Measurements from ENCODE around the gene EVA1C. TPM values are rescaled to one million over a fixed set of nuclear protein-coding genes. Genes with fewer than 3 reads are reported as not detected.

EVA1C gene
- total RNA-seq, 4 donors from 2014 or later = 22.4 to 35.1 (median 30.3) TPM

DNA sequence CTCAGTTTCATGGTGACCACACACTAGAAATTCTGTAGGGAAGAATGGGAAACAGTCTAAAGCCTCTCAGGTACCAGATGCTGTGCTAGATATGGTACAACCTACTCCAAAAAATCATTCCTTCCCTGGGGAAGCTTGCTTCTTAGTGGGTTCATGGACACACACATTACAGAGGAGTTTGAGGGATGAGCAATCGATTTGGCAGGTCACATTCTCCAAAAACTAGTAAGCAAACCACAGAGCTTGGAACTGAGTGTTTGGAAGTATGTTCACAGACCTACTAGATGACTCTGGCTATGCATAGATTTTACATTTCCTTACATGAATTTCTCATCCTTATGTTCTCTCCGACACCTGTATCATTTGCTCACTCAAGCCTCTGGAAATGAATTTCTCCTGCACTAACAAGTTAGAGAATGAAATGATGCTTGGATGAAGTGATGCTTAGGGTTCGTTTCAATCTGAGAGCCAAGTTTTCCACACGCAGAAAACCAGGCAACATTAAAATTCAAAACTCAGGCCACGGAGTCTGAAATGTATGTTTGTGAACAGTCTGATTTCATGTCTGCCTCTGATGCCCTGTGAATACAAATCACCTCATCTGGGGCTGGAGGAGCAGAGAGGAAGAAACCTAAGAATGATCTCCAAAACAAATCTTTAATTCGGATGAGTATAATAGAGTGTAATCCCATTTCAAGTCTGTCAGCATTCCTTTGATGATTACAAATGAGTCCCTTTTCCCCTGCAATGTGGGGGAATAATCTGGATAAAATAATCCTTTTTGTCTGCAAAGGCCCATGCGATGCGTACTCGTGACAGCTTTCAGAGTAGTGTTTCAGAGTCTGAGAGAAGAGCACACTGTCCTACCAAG lies 11.0 kb downstream of the EVA1C start:
- H3K36me3 ChIP-seq = no peaks in the 10 kb centered on the region
- H3K9me3 ChIP-seq = no peaks in the 10 kb centered on the region
- H3K27ac ChIP-seq = no peak overlapping the region
- H3K4me1 ChIP-seq = no peaks in the 10 kb centered on the region
- H3K27me3 ChIP-seq = no peaks in the 10 kb centered on the region
- H3K4me3 ChIP-seq = no peak overlapping the region
- TF ChIP-seq, protein P1, sequence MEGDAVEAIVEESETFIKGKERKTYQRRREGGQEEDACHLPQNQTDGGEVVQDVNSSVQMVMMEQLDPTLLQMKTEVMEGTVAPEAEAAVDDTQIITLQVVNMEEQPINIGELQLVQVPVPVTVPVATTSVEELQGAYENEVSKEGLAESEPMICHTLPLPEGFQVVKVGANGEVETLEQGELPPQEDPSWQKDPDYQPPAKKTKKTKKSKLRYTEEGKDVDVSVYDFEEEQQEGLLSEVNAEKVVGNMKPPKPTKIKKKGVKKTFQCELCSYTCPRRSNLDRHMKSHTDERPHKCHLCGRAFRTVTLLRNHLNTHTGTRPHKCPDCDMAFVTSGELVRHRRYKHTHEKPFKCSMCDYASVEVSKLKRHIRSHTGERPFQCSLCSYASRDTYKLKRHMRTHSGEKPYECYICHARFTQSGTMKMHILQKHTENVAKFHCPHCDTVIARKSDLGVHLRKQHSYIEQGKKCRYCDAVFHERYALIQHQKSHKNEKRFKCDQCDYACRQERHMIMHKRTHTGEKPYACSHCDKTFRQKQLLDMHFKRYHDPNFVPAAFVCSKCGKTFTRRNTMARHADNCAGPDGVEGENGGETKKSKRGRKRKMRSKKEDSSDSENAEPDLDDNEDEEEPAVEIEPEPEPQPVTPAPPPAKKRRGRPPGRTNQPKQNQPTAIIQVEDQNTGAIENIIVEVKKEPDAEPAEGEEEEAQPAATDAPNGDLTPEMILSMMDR (IDR thresholded peaks at IDR 0.05) = no peak
- TF ChIP-seq POLR2A (IDR thresholded peaks at IDR 0.05) = no peak
- no peak for DNase-seq

DNA sequence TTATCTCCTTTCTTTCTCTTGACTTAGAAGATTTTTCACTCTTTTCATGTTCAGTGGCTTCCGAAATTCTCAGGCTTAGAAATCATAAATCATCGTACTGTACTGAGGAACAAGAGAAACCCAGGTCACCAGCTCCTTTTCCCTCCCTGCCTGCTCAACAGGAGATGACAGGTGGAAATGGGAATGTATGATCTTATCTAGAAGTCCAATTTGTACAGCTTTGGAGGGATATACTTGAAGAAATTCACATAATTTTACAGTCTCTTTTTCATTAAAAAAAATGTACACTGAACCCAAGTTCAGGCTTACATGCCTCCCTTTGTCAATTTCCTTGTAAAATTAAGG lies 11.7 kb downstream of the EVA1C start:
- no peak for DNase-seq

DNA sequence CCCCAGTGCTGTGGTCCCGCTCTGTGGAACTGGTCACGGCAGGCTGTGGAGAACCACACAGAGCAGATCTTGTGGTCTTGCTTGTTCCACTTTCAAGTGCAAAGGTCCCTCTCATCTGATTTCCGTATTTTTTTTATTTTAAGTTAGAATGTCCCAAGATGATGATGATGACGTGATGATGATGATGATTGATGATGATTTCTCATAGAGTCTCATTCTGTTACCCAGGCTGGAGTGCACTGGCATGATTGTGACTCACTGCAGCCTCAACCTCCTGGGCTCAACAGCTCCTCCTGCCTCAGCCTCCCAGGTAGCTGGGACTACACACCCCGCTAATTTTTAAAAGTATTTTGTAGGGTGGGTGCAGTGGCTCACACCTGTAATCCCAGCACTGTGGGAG lies 12.2 kb downstream of the EVA1C start:
- Histone ChIP-seq H3K4me1 (no peaks in the 10 kb centered on the region), H3K4me3 (no peak overlapping the region), H3K27ac (no peak overlapping the region), H3K36me3 (no peaks in the 10 kb centered on the region), H3K27me3 (no peaks in the 10 kb centered on the region), H3K9me3 (no peaks in the 10 kb centered on the region)
- no peak for DNase-seq
- TF ChIP-seq, protein P1 (IDR thresholded peaks at IDR 0.05) = no peak
- no peak for TF ChIP-seq POLR2A (IDR thresholded peaks at IDR 0.05)

More for the DNA sequence above, 11.7 kb downstream of the EVA1C start:
- Histone ChIP-seq H3K4me3 (no peak overlapping the region), H3K4me1 (no peaks in the 10 kb centered on the region), H3K27me3 (no peaks in the 10 kb centered on the region), H3K27ac (no peak overlapping the region), H3K9me3 (no peaks in the 10 kb centered on the region), H3K36me3 (no peaks in the 10 kb centered on the region)
- no peak for TF ChIP-seq POLR2A (IDR thresholded peaks at IDR 0.05)
- TF ChIP-seq, protein P1 (IDR thresholded peaks at IDR 0.05) = no peak

DNA sequence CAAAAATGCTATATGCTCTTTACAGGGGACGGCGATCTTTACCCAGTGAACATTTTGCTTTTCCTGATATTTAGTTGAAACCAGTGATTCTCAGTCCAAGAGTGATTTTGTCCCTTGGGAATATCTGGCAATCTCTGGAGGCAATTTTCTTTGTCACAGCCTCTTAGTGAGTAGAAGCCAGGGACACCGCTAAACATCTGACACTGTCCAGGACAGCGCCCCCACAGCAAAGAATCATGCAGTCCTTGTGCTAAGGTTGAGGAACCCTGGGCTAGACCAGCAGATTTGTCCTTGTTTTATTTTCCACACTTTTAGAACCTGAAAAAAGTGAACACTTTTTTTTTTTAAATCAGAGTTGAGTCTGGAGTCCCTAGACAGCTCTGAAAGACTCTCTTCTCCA lies 13.1 kb downstream of the EVA1C start:
- TF ChIP-seq, protein P1 (IDR thresholded peaks at IDR 0.05) = no peak
- TF ChIP-seq POLR2A (IDR thresholded peaks at IDR 0.05) = no peak
- H3K27ac ChIP-seq = no peak overlapping the region
- H3K36me3 ChIP-seq = no peaks in the 10 kb centered on the region
- H3K4me1 ChIP-seq = no peaks in the 10 kb centered on the region
- no peaks in the 10 kb centered on the region for H3K27me3 ChIP-seq
- no peaks in the 10 kb centered on the region for H3K9me3 ChIP-seq
- DNase-seq = no peak
- no peak overlapping the region for H3K4me3 ChIP-seq

DNA sequence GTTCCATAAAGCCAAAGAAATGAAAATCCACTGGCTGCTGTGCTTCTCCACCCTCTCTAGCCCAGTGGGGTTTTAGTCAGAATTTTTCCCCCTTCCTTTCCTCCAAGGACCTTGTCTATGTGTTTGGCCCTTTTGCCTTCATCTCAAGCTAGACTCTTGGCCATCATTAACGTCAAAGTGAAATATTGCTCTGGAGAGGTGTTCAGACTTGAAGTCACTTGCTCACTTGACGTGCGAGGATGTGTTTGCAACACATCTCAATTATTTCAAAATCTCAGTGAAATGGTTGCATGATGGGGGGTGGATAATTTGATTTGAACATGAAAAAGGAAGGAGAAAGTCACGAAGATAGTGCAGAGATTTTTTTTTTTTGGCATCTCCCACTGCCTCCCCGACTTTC lies 13.6 kb downstream of the EVA1C start:
- Histone ChIP-seq H3K27ac (no peak overlapping the region), H3K4me1 (no peaks in the 10 kb centered on the region), H3K9me3 (no peaks in the 10 kb centered on the region), H3K27me3 (no peaks in the 10 kb centered on the region), H3K4me3 (no peak overlapping the region), H3K36me3 (no peaks in the 10 kb centered on the region)
- no peak for DNase-seq
- TF ChIP-seq POLR2A (IDR thresholded peaks at IDR 0.05) = no peak
- TF ChIP-seq, protein P1 (IDR thresholded peaks at IDR 0.05) = no peak
